Osteoblast (primary cell): ENCODE data around the gene TTLL13. TPM values are rescaled to one million over a fixed set of nuclear protein-coding genes. Genes with fewer than 3 reads are reported as not detected.
A peak's percentile ranks its signal among the peaks of the same experiment; 100 is the strongest.
"Not testable (repeated sequence)": the region's sequence is repeated elsewhere in the genome, so short reads cannot be mapped to it uniquely, and the experiment has no call there.

ENCODE experiments used
- DNase-seq: peaks from one replicate; pipeline ENCODE4 v3.0.0; 2011; ENCODE audit warnings: low spot score, mixed read lengths; ENCODE audit not compliant: insufficient read length; ENCODE audit errors: missing footprints
- H2AFZ ChIP-seq: 2 replicates; pipeline ENCODE4 v1.6.0; 2011; ENCODE audit warnings: mild to moderate bottlenecking, low read length
- H3K27ac ChIP-seq: 2 replicates; pipeline ENCODE4 v1.5.1; 2011; ENCODE audit warnings: mild to moderate bottlenecking, low read depth, low read length, moderate library complexity
- H3K27me3 ChIP-seq: 2 replicates; pipeline ENCODE4 v1.6.0; 2012; ENCODE audit warnings: mild to moderate bottlenecking, control low read depth, inconsistent platforms, low read length, moderate library complexity; ENCODE audit not compliant: insufficient read depth
- H3K36me3 ChIP-seq: 2 replicates; pipeline ENCODE4 v1.5.1; 2011; ENCODE audit warnings: mild to moderate bottlenecking, low read length, control low read depth, moderate library complexity; ENCODE audit not compliant: insufficient read depth
- H3K4me1 ChIP-seq: 2 replicates; pipeline ENCODE4 v1.5.1; 2011; ENCODE audit warnings: mild to moderate bottlenecking, low read length, control low read depth, moderate library complexity; ENCODE audit not compliant: insufficient read depth
- H3K4me2 ChIP-seq: 2 replicates; pipeline ENCODE4 v1.6.0; 2011; ENCODE audit warnings: mild to moderate bottlenecking, low read length; ENCODE audit not compliant: insufficient read depth
- H3K4me3 ChIP-seq: fragments of 200-600 bp; sonication (generic); 3 replicates; pipeline ENCODE4 v1.5.1; 2012; ENCODE audit warnings: mild to moderate bottlenecking, low read length, inconsistent platforms; ENCODE audit not compliant: insufficient read depth
- H3K79me2 ChIP-seq: 2 replicates; pipeline ENCODE4 v1.6.0; 2012; ENCODE audit warnings: mild to moderate bottlenecking, low read length, control low read depth, inconsistent platforms; ENCODE audit not compliant: insufficient read depth
- H3K9me3 ChIP-seq: 2 replicates; pipeline ENCODE4 v1.5.1; 2011; ENCODE audit warnings: low read depth, low read length, control low read depth
- H4K20me1 ChIP-seq: 2 replicates; pipeline ENCODE4 v1.6.0; 2012; ENCODE audit warnings: mild to moderate bottlenecking, low read length, control low read depth; ENCODE audit not compliant: insufficient read depth
- total RNA-seq: library from RNA; depleted of rRNA; stranded (reverse); fragments of >200 nt; gene quantifications from 2 replicates; pipeline ENCODE4 v1.2.3, GENCODE V29; 2012
- TF ChIP-seq, protein P1 (sequence below): IDR thresholded peaks from 2 replicates; pipeline ENCODE4 v1.5.1; 2011; ENCODE audit warnings: mild to moderate bottlenecking, low read depth, low read length, moderate library complexity; ENCODE audit errors: extremely low read depth

Gene TTLL13
- total RNA-seq, 1 donor: under 0.01 TPM

DNA sequence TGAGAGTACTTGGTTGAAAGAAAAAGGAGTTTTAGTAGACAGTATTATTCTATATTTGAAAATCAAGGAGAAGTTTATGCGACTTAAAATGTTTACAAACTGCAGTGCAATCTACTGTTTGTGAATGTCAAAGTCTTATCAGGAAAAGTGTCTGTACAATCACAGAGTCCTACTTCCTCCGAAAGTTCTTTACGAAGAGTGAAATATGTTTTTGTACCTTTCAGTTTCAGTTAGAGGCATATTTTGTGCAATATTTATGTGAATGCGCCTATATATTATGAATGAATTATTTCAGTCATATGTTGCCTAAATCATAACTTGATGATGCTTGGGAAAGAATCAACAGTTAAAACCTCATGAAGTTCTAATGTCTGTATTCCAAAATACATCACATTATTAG, 47.7 kb downstream of the TTLL13 start:
- H3K9me3 ChIP-seq: no peaks in the 10 kb centered on the region

DNA sequence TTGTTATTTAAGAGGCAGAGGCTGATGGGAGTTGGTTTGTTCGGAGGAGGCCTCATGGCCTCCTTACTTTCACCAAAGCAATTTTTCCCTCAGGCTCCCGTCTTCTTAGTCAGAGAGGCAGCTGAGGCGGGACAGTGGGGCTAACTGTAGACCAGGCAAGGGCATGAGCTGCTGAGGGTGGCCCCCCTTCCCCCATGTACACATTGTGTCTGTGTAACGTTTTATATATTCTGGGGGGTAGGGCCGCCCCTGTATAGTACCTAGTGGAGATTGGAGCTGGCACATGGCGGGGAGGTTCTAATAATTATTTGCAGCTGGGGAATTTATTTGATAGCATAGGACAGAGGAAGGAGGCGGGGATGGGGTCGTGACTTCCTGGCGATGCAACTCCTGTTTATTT, 51.2 kb downstream of the TTLL13 start:
- Histone ChIP-seq H4K20me1 (no peaks in the 10 kb centered on the region), H3K27ac (no peak overlapping the region), H2AFZ (peak overlapping the region; percentile 2), H3K9me3 (no peaks in the 10 kb centered on the region), H3K36me3 (no peaks in the 10 kb centered on the region), H3K4me2 (no peak overlapping the region), H3K4me3 (no peak overlapping the region), H3K27me3 (no peaks in the 10 kb centered on the region), H3K4me1 (no peaks in the 10 kb centered on the region), H3K79me2 (no peaks in the 10 kb centered on the region)
- TF ChIP-seq, protein P1, sequence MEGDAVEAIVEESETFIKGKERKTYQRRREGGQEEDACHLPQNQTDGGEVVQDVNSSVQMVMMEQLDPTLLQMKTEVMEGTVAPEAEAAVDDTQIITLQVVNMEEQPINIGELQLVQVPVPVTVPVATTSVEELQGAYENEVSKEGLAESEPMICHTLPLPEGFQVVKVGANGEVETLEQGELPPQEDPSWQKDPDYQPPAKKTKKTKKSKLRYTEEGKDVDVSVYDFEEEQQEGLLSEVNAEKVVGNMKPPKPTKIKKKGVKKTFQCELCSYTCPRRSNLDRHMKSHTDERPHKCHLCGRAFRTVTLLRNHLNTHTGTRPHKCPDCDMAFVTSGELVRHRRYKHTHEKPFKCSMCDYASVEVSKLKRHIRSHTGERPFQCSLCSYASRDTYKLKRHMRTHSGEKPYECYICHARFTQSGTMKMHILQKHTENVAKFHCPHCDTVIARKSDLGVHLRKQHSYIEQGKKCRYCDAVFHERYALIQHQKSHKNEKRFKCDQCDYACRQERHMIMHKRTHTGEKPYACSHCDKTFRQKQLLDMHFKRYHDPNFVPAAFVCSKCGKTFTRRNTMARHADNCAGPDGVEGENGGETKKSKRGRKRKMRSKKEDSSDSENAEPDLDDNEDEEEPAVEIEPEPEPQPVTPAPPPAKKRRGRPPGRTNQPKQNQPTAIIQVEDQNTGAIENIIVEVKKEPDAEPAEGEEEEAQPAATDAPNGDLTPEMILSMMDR: no peak
- no peak for DNase-seq

More for the DNA sequence above, 47.7 kb downstream of the TTLL13 start:
- H3K4me3 ChIP-seq: no peak overlapping the region
- TF ChIP-seq, protein P1: no peak
- no peaks in the 10 kb centered on the region for H3K79me2 ChIP-seq
- H4K20me1 ChIP-seq: no peaks in the 10 kb centered on the region
- no peaks in the 10 kb centered on the region for H3K4me1 ChIP-seq
- no peaks in the 10 kb centered on the region for H3K27me3 ChIP-seq
- DNase-seq: no peak
- H3K36me3 ChIP-seq: no peaks in the 10 kb centered on the region
- H3K4me2 ChIP-seq: no peak overlapping the region
- H2AFZ ChIP-seq: no peak overlapping the region
- no peak overlapping the region for H3K27ac ChIP-seq

DNA sequence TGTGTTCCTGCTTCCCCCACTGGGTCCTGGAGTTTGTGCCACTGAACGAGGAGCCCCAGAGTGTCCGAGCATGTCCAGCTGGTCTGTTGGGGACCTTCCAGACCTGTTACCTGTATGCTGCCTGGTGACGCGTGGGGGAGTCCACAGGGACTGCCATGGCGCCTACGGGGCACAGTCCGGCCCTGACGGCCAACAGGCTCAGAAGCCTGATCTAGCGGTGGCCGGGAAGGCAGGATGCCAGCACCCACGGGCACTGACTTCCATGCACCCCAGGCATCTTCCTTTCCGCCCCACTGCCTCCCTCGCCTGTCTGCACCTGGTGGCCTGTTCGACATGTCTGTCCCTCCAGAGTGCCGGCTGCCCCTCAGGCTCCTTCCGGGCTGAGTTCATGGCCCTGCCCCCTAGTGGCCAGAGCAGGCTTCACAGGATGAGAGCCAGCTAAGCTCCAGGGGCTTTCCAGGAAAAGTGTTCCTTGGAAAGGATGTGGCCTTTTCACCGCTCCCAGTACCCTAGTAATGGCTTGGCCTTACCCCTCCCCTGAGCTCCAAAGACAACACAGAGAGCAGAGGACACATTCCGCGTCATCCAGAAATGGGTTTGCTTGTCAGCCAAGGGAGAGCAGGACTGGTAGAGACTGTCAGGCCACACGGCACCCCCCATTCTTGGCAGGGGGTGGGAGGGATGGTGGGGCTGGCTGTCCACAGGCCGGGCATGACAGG, 51.8 kb downstream of the TTLL13 start:
- H3K79me2 ChIP-seq: no peaks in the 10 kb centered on the region
- H3K4me3 ChIP-seq: peak overlapping the region; percentile 27
- no peaks in the 10 kb centered on the region for H3K9me3 ChIP-seq
- no peaks in the 10 kb centered on the region for H3K36me3 ChIP-seq
- H3K27me3 ChIP-seq: no peaks in the 10 kb centered on the region
- peak overlapping the region; percentile 46 for H3K4me2 ChIP-seq
- no peaks in the 10 kb centered on the region for H4K20me1 ChIP-seq
- TF ChIP-seq, protein P1: peak; percentile 88
- no peaks in the 10 kb centered on the region for H3K4me1 ChIP-seq
- H2AFZ ChIP-seq: peak overlapping the region; percentile 92
- no peak overlapping the region for H3K27ac ChIP-seq
- DNase-seq: peak; percentile 61

DNA sequence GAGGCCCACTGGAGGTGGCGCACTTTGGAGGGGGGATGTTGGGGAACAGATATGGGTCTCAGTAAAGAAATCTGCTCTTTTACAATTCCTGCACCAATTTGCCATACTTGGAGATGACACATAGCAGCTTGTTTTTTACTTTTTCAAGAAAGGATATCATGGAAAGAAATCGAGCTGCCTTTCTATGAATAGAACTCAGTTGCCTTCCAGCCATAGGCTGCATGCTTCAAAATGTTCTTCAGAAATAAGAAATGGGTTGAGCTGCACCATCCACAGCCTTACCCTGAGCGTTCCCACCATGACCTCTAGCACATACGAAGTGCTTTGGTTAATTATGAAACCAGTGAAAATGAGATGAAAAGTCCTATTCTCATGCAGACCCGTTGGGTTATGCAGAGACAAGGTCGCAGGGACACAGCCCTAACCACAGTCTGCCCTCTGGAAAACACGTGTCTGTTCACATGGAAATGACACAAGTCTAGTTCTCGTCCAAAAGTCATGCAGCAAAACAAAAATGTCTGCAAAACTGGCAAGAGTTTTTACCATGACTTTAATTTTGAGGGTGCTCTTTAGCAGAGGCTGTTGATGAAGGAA, 52.4 kb downstream of the TTLL13 start:
- H3K4me3 ChIP-seq: no peak overlapping the region
- H3K9me3 ChIP-seq: no peaks in the 10 kb centered on the region
- H3K4me1 ChIP-seq: no peaks in the 10 kb centered on the region
- H4K20me1 ChIP-seq: no peaks in the 10 kb centered on the region
- TF ChIP-seq, protein P1: no peak
- no peak overlapping the region for H3K27ac ChIP-seq
- H3K36me3 ChIP-seq: no peaks in the 10 kb centered on the region
- no peak overlapping the region for H3K4me2 ChIP-seq
- DNase-seq: no peak
- H3K27me3 ChIP-seq: no peaks in the 10 kb centered on the region
- no peaks in the 10 kb centered on the region for H3K79me2 ChIP-seq
- H2AFZ ChIP-seq: peak overlapping the region; percentile 33

DNA sequence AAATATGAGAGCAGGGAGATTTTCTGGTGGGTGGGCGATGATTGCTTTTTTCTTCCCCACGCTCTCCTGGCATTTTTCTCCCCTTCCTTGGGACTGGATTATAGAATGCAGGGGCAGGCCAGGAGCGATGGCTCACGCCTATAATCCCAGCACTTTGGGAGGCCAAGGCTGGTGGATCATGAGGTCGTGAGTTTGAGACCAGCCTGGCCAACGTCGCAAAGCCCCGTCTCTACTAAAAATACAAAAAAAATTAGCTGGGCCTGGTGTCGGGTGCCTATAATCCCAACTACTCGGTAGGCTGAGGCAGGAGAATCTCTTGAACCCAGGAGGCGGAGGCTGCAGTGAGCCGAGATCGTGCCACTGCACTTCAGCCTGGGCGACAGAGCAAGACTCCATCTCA, 56.0 kb downstream of the TTLL13 start:
- not testable (repeated sequence) for H3K79me2 ChIP-seq, H3K36me3 ChIP-seq, H3K9me3 ChIP-seq, H3K27me3 ChIP-seq, H3K27ac ChIP-seq, H2AFZ ChIP-seq, H3K4me1 ChIP-seq, DNase-seq, H3K4me2 ChIP-seq, H3K4me3 ChIP-seq, H4K20me1 ChIP-seq
